ENCODE measurements around the gene MORN2.

GRCh38 chr2:38835015-38835601 is 40.7 kb upstream of the MORN2 start:
- no peak for TF ChIP-seq CTCF (IDR thresholded peaks at IDR 0.05 in 4 of 5, conservative IDR thresholded peaks at IDR 0.05 in 1 of 5)
- no peak for TF ChIP-seq POLR2A (IDR thresholded peaks at IDR 0.05)

All from gastrocnemius medialis (tissue), 4 donors.